WTC11 (cell line): ENCODE measurements around the gene OBSCN. TPM values are rescaled to one million over a fixed set of nuclear protein-coding genes. Genes with fewer than 3 reads are reported as not detected.
A peak's percentile ranks its signal among the peaks of the same experiment; 100 is the strongest.
"Not testable (repeated sequence)": the region's sequence is repeated elsewhere in the genome, so short reads cannot be mapped to it uniquely, and the experiment has no call there.

Source experiments
- ATAC-seq: fragments of 200-7000 bp; cut with Tn5 transposase; 2 replicates; pipeline ENCODE4 v1.10.0; 2021; ENCODE audit warnings: mild to moderate bottlenecking, moderate library complexity
- CTCF ChIA-PET: fragments of 300-600 bp; sonication (Branson Sonifier 250); formaldehyde crosslinking; loops from one replicate; lab custom pipeline; 2021; ENCODE audit warnings: antibody characterized with exemption; lab: Charles Lee
- POLR2A ChIA-PET: fragments of 350-600 bp; sonication (Branson Sonifier 250); formaldehyde crosslinking; loops from one replicate; lab custom pipeline; 2021; ENCODE audit warnings: antibody characterized with exemption; lab: Charles Lee
- DNase-seq: peaks from one replicate; pipeline ENCODE4 v3.0.0; 2021; ENCODE audit warnings: low spot score
- H3K27ac Mint-ChIP-seq: 2 replicates; pipeline ENCODE4 v1.8.0; 2021; ENCODE audit warnings: mixed read lengths
- H3K27me3 Mint-ChIP-seq: 2 replicates; pipeline ENCODE4 v1.8.0; 2021; ENCODE audit warnings: low read depth, mild to moderate bottlenecking, moderate library complexity, mixed read lengths
- H3K36me3 Mint-ChIP-seq: 2 replicates; pipeline ENCODE4 v1.8.0; 2021; ENCODE audit warnings: mixed read lengths
- H3K4me1 Mint-ChIP-seq: 2 replicates; pipeline ENCODE4 v1.8.0; 2022; ENCODE audit warnings: mixed read lengths
- H3K4me3 Mint-ChIP-seq: 2 replicates; pipeline ENCODE4 v1.8.0; 2021; ENCODE audit warnings: mild to moderate bottlenecking, moderate library complexity, mixed read lengths
- H3K9me3 Mint-ChIP-seq: 2 replicates; pipeline ENCODE4 v1.8.0; 2021; ENCODE audit warnings: mixed read lengths
- CBFB ChIP-seq: sonication (generic); formaldehyde crosslinking; IDR thresholded peaks from 2 replicates; pipeline ENCODE4 v1.8.1; 2022; ENCODE audit warnings: mild to moderate bottlenecking, low read depth, missing genetic modification reagents
- CREB1 ChIP-seq: sonication (generic); formaldehyde crosslinking; IDR thresholded peaks from 2 replicates; pipeline ENCODE4 v1.8.0; 2023; ENCODE audit warnings: mild to moderate bottlenecking, missing genetic modification reagents
- FOXK1 ChIP-seq: sonication (generic); formaldehyde crosslinking; IDR thresholded peaks from 2 replicates; pipeline ENCODE4 v1.8.0; 2022; ENCODE audit warnings: mild to moderate bottlenecking, moderate library complexity, missing genetic modification reagents
- MYBL2 ChIP-seq: sonication (generic); formaldehyde crosslinking; IDR thresholded peaks from 2 replicates; pipeline ENCODE4 v1.8.1; 2023; ENCODE audit warnings: mild to moderate bottlenecking, moderate library complexity, missing genetic modification reagents
- NFYB ChIP-seq: sonication (generic); formaldehyde crosslinking; conservative IDR thresholded peaks from 2 replicates; pipeline ENCODE4 v1.8.0; 2022; ENCODE audit warnings: low read depth, missing genetic modification reagents
- NR2C2 ChIP-seq: sonication (generic); formaldehyde crosslinking; IDR thresholded peaks from 2 replicates; pipeline ENCODE4 v1.8.0; 2022; ENCODE audit warnings: mild to moderate bottlenecking, missing genetic modification reagents
- TCF7 ChIP-seq: sonication (generic); formaldehyde crosslinking; IDR thresholded peaks from 2 replicates; pipeline ENCODE4 v1.8.0; 2022; ENCODE audit warnings: mild to moderate bottlenecking, low read depth, missing genetic modification reagents, moderate library complexity
- ZBTB21 ChIP-seq: sonication (generic); formaldehyde crosslinking; IDR thresholded peaks from 2 replicates; pipeline ENCODE4 v1.8.1; 2023; ENCODE audit warnings: mild to moderate bottlenecking, missing genetic modification reagents, borderline replicate concordance
- ZNF121 ChIP-seq: sonication (generic); formaldehyde crosslinking; IDR thresholded peaks from 2 replicates; pipeline ENCODE4 v1.8.0; 2023; ENCODE audit warnings: missing genetic modification reagents
- ZNF396 ChIP-seq: fragments of 250-450 bp; sonication (Bioruptor Pico); IDR thresholded peaks from 2 replicates; pipeline ENCODE4 v1.8.0; 2021; ENCODE audit warnings: mild to moderate bottlenecking, moderate library complexity, borderline replicate concordance
- ZNF416 ChIP-seq: fragments of 250-450 bp; sonication (Bioruptor Pico); IDR thresholded peaks from 2 replicates; pipeline ENCODE4 v1.9.0; 2021; ENCODE audit warnings: mild to moderate bottlenecking, inconsistent platforms
- total RNA-seq: library from RNA; stranded (reverse); gene quantifications from 3 replicates; pipeline ENCODE4 v1.2.3, GENCODE V29; 2021
- TF ChIP-seq, protein P1 (sequence below): fragments of 250-450 bp; sonication (Bioruptor Pico); IDR thresholded peaks from 2 replicates; pipeline ENCODE4 v1.9.0; 2021; ENCODE audit warnings: mild to moderate bottlenecking, borderline replicate concordance
- TF ChIP-seq, protein P2 (sequence below): sonication (generic); formaldehyde crosslinking; IDR thresholded peaks from 2 replicates; pipeline ENCODE4 v1.8.1; 2023; ENCODE audit warnings: mild to moderate bottlenecking, missing genetic modification reagents, moderate library complexity
- TF ChIP-seq, protein P3 (sequence below): fragments of 250-450 bp; sonication (Bioruptor Pico); IDR thresholded peaks from 2 replicates; pipeline ENCODE4 v1.9.0; 2021; ENCODE audit warnings: mild to moderate bottlenecking

Gene OBSCN
- total RNA-seq, 1 experiment from 2014 or later = 38.8 TPM

DNA sequence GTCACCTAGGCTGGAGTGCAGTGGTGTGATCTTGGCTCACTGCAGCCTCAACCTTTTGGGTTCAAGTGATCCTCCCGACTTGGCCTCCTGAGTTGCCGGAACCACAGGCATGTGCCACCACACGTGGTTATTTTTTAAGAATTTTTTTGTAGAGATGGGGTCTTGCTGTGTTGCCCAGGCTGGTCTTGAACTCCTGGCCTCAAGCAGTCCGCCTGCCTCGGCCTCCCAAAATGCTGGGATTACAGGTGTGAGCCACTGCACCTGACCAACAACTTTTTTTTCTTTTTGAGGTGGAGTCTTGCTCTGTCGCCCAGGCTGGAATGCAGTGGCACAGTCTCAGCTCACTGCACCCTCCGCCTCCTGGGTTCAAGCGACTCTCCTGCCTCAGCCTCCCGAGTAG lies 13.3 kb downstream of the OBSCN start:
- DNase-seq, POLR2A ChIA-PET: not testable (repeated sequence)

DNA sequence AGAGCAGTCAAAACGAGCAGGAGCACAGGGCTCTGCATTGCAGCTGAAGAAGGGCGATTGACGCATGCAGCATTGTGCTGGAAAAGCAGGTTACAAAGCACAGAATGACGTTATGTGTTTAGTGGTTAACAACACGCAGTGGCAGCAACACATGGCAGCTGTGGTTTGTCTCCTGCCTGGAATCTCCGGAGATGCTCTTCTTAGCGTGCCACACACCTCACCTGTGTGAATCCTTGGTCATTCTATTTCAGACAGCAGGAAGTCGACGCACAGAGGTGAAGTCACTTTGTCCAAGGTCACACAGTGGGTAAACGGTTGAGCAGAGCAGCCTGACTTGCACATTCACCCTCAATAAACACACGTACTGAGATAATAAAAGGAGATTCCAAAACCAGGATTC lies 14.7 kb downstream of the OBSCN start:
- POLR2A ChIA-PET = no interaction called here
- Mint-ChIP-seq H3K27me3 (no peaks in the 10 kb centered on the region), H3K9me3 (peaks cover 7% of the 10 kb centered on the region), H3K27ac (no peak overlapping the region), H3K4me3 (no peak overlapping the region), H3K36me3 (peaks cover 86% of the 10 kb centered on the region), H3K4me1 (peaks cover 3% of the 10 kb centered on the region; the same call in 1 of the 2 replicates)
- no peak for DNase-seq
- no peak for ATAC-seq
- TF ChIP-seq NFYB = no peak
- no peak for TF ChIP-seq TCF7 (CRISPR knock-in tag)
- no peak for TF ChIP-seq FOXK1 (CRISPR knock-in tag)
- TF ChIP-seq, protein P1, sequence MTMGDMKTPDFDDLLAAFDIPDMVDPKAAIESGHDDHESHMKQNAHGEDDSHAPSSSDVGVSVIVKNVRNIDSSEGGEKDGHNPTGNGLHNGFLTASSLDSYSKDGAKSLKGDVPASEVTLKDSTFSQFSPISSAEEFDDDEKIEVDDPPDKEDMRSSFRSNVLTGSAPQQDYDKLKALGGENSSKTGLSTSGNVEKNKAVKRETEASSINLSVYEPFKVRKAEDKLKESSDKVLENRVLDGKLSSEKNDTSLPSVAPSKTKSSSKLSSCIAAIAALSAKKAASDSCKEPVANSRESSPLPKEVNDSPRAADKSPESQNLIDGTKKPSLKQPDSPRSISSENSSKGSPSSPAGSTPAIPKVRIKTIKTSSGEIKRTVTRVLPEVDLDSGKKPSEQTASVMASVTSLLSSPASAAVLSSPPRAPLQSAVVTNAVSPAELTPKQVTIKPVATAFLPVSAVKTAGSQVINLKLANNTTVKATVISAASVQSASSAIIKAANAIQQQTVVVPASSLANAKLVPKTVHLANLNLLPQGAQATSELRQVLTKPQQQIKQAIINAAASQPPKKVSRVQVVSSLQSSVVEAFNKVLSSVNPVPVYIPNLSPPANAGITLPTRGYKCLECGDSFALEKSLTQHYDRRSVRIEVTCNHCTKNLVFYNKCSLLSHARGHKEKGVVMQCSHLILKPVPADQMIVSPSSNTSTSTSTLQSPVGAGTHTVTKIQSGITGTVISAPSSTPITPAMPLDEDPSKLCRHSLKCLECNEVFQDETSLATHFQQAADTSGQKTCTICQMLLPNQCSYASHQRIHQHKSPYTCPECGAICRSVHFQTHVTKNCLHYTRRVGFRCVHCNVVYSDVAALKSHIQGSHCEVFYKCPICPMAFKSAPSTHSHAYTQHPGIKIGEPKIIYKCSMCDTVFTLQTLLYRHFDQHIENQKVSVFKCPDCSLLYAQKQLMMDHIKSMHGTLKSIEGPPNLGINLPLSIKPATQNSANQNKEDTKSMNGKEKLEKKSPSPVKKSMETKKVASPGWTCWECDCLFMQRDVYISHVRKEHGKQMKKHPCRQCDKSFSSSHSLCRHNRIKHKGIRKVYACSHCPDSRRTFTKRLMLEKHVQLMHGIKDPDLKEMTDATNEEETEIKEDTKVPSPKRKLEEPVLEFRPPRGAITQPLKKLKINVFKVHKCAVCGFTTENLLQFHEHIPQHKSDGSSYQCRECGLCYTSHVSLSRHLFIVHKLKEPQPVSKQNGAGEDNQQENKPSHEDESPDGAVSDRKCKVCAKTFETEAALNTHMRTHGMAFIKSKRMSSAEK (CRISPR knock-in tag) = no peak
- TF ChIP-seq, protein P2, sequence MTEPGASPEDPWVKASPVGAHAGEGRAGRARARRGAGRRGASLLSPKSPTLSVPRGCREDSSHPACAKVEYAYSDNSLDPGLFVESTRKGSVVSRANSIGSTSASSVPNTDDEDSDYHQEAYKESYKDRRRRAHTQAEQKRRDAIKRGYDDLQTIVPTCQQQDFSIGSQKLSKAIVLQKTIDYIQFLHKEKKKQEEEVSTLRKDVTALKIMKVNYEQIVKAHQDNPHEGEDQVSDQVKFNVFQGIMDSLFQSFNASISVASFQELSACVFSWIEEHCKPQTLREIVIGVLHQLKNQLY (CRISPR knock-in tag) = no peak
- TF ChIP-seq ZBTB21 (CRISPR knock-in tag) = no peak
- TF ChIP-seq ZNF416 (CRISPR knock-in tag) = no peak
- no peak for TF ChIP-seq MYBL2
- no peak for TF ChIP-seq CBFB (CRISPR knock-in tag)
- TF ChIP-seq CREB1 (CRISPR knock-in tag) = no peak
- TF ChIP-seq, protein P3, sequence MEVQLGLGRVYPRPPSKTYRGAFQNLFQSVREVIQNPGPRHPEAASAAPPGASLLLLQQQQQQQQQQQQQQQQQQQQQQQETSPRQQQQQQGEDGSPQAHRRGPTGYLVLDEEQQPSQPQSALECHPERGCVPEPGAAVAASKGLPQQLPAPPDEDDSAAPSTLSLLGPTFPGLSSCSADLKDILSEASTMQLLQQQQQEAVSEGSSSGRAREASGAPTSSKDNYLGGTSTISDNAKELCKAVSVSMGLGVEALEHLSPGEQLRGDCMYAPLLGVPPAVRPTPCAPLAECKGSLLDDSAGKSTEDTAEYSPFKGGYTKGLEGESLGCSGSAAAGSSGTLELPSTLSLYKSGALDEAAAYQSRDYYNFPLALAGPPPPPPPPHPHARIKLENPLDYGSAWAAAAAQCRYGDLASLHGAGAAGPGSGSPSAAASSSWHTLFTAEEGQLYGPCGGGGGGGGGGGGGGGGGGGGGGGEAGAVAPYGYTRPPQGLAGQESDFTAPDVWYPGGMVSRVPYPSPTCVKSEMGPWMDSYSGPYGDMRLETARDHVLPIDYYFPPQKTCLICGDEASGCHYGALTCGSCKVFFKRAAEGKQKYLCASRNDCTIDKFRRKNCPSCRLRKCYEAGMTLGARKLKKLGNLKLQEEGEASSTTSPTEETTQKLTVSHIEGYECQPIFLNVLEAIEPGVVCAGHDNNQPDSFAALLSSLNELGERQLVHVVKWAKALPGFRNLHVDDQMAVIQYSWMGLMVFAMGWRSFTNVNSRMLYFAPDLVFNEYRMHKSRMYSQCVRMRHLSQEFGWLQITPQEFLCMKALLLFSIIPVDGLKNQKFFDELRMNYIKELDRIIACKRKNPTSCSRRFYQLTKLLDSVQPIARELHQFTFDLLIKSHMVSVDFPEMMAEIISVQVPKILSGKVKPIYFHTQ (CRISPR knock-in tag) = no peak
- no peak for TF ChIP-seq ZNF396
- no peak for TF ChIP-seq NR2C2 (CRISPR knock-in tag)
- CTCF ChIA-PET = no interaction called here

More for the DNA sequence above, 13.3 kb downstream of the OBSCN start:
- H3K27ac Mint-ChIP-seq, H3K27me3 Mint-ChIP-seq, H3K4me1 Mint-ChIP-seq, H3K4me3 Mint-ChIP-seq, ATAC-seq, H3K9me3 Mint-ChIP-seq, CTCF ChIA-PET: not testable (repeated sequence)
- H3K36me3 Mint-ChIP-seq = peaks cover 82% of the 10 kb centered on the region
- TF ChIP-seq ZNF121 (CRISPR knock-in tag) = peak; percentile 31; the same call in 1 of the 2 replicates
